ENCODE results near the gene TTLL11. TPM values are rescaled to one million over a fixed set of nuclear protein-coding genes. Genes with fewer than 3 reads are reported as not detected.

The TTLL11 gene
- total RNA-seq, 1 experiment from 2014 or later, result 1.5 TPM

DNA sequence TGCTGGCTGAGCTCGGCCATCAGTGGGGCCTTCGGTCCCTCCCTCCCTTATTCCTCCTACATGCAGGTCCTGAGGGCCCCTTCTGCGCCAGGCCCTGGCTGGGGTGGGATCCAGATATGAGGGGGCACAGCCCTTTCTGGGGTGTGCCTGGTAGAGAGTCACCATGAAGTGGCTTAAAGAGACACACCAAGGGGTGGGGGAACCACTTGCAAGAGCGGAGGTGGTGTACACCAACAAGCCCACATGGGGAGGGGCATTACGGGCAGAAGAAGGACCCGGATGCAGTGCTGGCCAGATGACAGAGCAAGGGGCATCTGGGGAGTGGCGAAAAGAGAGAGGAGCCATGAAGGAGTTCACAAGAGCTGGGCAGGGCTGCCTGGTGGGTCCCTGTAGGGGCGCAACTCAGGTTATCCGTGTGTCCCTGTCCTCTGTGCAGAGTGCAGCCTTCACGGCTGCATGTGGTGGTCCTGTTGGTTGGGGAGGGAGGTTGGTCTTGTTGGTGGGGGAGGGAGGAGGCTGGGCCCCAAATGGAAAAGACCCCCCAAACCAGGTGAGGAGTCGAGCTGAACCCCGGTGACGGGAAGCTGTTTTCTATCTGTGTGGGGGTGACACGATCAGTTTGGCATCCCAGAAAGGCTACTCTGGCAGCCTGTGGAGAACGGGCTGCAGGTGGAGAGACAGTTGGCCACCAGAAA is 283.6 kb downstream of the TTLL11 start:
- Histone ChIP-seq H2BK15ac (ENCODE audit: low read depth, low read length) (no peak overlapping the region), H3K56ac (ENCODE audit: insufficient read length, low read depth, low read length) (no peak overlapping the region), H4K20me1 (ENCODE audit: control insufficient read depth, insufficient read depth, insufficient read length) (no peaks in the 10 kb centered on the region), H3K9me3 (ENCODE audit: control insufficient read depth, low read depth, low read length) (no peaks in the 10 kb centered on the region), H4K5ac (ENCODE audit: insufficient read length, low read depth, low read length) (no peak overlapping the region), H4K91ac (ENCODE audit: insufficient read length, low read depth, low read length) (no peak overlapping the region), H3K18ac (ENCODE audit: insufficient read length, low read depth, low read length) (no peak overlapping the region), H2BK120ac (ENCODE audit: low read depth, low read length, poor library complexity, severe bottlenecking) (no peak overlapping the region), H4K8ac (replicated peaks; ENCODE audit: insufficient read length, low read depth, low read length) (no peak overlapping the region), H3K79me1 (ENCODE audit: insufficient read depth, low read depth, low read length, poor library complexity, severe bottlenecking) (no peaks in the 10 kb centered on the region), H3T11ph (ENCODE audit: low read length) (no peak overlapping the region), H2BK20ac (ENCODE audit: low read depth, low read length, poor library complexity, severe bottlenecking) (no peak overlapping the region), H3K4me2 (ENCODE audit: insufficient read depth, insufficient read length, low read length) (no peak overlapping the region), H3K14ac (ENCODE audit: insufficient read depth, low read length) (no peak overlapping the region), H3K4me1 (ENCODE audit: insufficient read depth, low read length) (no peaks in the 10 kb centered on the region), H3K27ac (ENCODE audit: insufficient read length, low read depth, low read length) (no peak overlapping the region), H3K4ac (ENCODE audit: low read depth, low read length) (no peak overlapping the region), H2BK12ac (ENCODE audit: insufficient read length, low read depth, low read length) (no peak overlapping the region), H3K23me2 (ENCODE audit: insufficient read length, low read depth, low read length, poor library complexity, severe bottlenecking) (no peaks in the 10 kb centered on the region), H3K23ac (ENCODE audit: insufficient read length, low read depth, low read length) (no peak overlapping the region), H2AK5ac (ENCODE audit: insufficient read length, low read length) (no peak overlapping the region), H3K9ac (ENCODE audit: extremely low read depth, insufficient read length, low read length) (no peak overlapping the region), H3K27me3 (ENCODE audit: insufficient read depth, low read length) (no peaks in the 10 kb centered on the region), H2AFZ (ENCODE audit: low read length) (no peak overlapping the region), H3K79me2 (ENCODE audit: insufficient read depth, low read length) (no peaks in the 10 kb centered on the region), H2BK5ac (ENCODE audit: insufficient read length, low read length) (no peak overlapping the region)
- Mint-ChIP-seq H3K27ac (no peak overlapping the region), H3K4me3 (no peak overlapping the region), H3K4me1 (peaks cover 19% of the 10 kb centered on the region in 2 experiments), H3K27me3 (ENCODE audit: low read depth) (no peaks in the 10 kb centered on the region; the same call in 1 of the 2 replicates), H3K9me3 (peaks cover 5 to 6% of the 10 kb centered on the region in 2 experiments), H3K36me3 (ENCODE audit: insufficient read depth in 1 of 3, low read depth in 3 of 3) (peaks cover 0 to 6% (median 5%) of the 10 kb centered on the region in 3 experiments; a peak in 3 of 7 replicates)
- WGBS (ENCODE audit: extremely low coverage, insufficient read length, low lambda C conversion rate), result no CpG with 5 or more reads among the region's 15 CpGs
- DNase-seq, result no peak
- TF ChIP-seq, protein P1, sequence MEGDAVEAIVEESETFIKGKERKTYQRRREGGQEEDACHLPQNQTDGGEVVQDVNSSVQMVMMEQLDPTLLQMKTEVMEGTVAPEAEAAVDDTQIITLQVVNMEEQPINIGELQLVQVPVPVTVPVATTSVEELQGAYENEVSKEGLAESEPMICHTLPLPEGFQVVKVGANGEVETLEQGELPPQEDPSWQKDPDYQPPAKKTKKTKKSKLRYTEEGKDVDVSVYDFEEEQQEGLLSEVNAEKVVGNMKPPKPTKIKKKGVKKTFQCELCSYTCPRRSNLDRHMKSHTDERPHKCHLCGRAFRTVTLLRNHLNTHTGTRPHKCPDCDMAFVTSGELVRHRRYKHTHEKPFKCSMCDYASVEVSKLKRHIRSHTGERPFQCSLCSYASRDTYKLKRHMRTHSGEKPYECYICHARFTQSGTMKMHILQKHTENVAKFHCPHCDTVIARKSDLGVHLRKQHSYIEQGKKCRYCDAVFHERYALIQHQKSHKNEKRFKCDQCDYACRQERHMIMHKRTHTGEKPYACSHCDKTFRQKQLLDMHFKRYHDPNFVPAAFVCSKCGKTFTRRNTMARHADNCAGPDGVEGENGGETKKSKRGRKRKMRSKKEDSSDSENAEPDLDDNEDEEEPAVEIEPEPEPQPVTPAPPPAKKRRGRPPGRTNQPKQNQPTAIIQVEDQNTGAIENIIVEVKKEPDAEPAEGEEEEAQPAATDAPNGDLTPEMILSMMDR (conservative IDR thresholded peaks at IDR 0.05), result no peak

Measured in H9 (cell line).